ENCODE results near the gene USP35. TPM values are rescaled to one million over a fixed set of nuclear protein-coding genes. Genes with fewer than 3 reads are reported as not detected.

The USP35 gene
- total RNA-seq, 1 donor from 2014 or later = 6.6 TPM

DNA sequence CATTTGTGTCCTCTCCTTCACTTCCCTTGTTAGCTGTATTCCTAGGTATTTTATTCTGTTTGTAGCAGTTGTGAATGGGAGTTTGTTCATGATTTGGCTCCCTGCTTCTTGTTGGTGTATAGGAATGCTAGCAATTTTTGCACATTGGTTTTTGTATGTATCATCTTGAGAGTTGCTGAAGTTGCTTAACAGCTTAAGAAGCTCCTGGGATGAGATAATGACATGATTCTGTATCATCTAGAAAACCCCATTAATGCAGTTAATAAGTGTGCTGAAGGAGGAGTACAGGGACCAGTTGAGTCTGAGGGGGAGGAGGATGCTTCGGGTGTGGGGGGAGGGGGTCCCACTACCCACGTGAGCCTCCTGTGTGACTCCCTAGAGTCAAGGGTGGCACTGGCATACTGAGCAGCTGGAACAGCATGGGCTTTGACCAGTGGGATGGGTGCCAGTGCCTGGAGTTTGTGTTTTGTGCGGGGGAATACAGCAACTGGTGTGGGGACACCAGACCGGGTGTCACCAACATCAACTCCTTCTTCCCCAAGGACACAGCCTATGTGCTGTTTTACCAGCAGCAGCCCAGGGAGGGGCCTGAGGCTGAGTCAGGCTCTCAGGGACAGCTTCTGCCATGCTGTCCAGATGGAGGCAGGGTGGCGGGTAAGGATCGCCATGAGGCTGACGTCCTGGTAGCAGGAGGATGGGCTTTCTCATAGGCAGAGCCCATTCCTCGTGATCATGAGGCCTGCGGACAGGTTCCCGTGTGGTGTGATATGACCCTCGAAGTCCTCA is 24.1 kb downstream of the USP35 start:
- TF ChIP-seq, protein P1, sequence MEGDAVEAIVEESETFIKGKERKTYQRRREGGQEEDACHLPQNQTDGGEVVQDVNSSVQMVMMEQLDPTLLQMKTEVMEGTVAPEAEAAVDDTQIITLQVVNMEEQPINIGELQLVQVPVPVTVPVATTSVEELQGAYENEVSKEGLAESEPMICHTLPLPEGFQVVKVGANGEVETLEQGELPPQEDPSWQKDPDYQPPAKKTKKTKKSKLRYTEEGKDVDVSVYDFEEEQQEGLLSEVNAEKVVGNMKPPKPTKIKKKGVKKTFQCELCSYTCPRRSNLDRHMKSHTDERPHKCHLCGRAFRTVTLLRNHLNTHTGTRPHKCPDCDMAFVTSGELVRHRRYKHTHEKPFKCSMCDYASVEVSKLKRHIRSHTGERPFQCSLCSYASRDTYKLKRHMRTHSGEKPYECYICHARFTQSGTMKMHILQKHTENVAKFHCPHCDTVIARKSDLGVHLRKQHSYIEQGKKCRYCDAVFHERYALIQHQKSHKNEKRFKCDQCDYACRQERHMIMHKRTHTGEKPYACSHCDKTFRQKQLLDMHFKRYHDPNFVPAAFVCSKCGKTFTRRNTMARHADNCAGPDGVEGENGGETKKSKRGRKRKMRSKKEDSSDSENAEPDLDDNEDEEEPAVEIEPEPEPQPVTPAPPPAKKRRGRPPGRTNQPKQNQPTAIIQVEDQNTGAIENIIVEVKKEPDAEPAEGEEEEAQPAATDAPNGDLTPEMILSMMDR (IDR thresholded peaks at IDR 0.05; ENCODE audit: insufficient read depth, low read length, poor library complexity, severe bottlenecking) = no peak

DNA sequence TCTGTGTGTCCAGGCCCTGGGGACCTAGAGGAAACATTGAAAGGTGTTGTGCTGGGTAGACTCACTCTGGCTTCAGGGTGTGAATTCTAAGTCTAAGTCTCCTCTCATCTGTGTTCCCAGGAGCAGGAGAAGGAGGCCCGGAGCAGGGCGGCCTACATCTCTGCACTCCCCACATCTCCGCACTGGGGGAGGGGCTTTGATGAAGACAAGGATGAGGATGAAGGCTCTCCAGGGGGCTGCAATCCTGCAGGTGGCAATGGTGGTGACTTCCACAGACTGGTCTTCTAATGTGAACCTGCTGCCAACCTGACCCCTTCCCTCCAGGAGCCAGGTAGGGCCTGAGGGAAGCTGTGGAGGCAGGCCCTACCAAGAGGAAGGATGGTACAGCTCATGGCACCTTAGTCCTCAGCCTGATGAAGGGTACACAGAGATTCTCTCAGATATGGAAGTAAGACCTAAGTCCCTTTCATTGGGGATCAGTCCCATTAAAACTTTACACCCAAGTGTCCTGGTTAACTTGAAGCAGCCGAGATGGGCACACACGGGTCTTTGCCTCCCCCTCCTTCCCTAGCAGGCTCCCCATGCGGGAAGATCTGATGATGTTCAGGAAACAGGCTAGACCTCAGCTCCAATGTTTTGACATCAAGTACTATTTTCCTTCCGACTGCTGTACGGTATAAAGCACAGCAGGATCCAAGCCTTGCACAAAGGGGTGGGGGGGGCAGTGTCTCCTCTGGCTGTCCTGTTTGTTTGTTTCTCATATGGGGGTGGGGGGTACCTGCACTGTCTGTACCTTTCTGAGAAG is 25.0 kb downstream of the USP35 start:
- DNase-seq (ENCODE audit: low read depth) = no peak
- H3K27me3 ChIP-seq (ENCODE audit: control insufficient read depth, insufficient read depth, low read length) = no peaks in the 10 kb centered on the region
- TF ChIP-seq, protein P1 (IDR thresholded peaks at IDR 0.05; ENCODE audit: insufficient read depth, low read length, poor library complexity, severe bottlenecking) = no peak
- H3K4me3 ChIP-seq (ENCODE audit: low read depth, low read length) = no peak overlapping the region
- H3K36me3 ChIP-seq (ENCODE audit: control insufficient read depth, insufficient read depth, low read length) = no peaks in the 10 kb centered on the region

More for the DNA sequence above, 24.1 kb downstream of the USP35 start:
- Histone ChIP-seq H3K4me3 (ENCODE audit: low read depth, low read length) (no peak overlapping the region), H3K27me3 (ENCODE audit: control insufficient read depth, insufficient read depth, low read length) (no peaks in the 10 kb centered on the region), H3K36me3 (ENCODE audit: control insufficient read depth, insufficient read depth, low read length) (no peaks in the 10 kb centered on the region)
- DNase-seq (ENCODE audit: low read depth) = no peak

DNA sequence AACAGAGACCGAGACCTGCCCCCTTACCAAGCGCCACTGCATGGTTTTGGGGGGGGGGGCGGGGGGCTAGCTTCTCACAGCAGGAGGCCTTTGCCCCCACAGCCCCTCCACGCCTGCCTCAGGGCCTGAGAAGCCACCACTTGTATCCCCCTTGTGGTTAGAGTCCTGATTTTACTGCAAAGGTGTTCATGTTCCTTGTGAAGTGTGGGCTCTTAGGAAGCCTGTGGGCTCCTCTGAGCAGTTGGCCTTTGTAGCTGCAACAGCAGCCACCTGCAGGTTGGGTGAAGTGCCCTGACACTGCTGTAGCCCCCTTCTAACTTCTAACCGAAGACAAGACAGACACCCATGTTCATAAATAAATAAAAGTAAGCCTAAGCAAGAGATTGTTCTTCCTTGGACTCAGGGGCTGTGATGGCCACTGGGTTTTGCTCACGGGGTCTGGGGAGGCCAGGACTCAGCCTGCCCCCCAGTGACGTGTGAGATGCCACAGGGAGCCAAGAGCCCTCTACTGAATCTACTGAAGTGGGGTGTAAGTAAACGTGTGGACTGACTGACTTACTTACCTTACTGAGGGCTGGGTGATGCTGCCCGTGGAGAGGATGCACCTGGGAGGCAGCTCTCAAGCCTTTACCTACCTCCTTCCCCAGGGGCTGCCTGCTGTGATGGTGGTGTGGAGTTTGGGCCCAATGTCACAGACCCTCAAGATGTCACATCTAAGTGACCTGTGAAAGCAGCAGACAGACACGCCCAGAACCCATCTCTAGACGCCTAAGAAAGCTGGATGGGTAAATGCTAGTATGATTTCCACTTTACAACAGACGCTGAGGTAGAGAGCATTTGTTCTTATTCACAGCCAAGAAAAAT is 25.8 kb downstream of the USP35 start:
- DNase-seq (ENCODE audit: low read depth) = no peak
- TF ChIP-seq, protein P1 (IDR thresholded peaks at IDR 0.05; ENCODE audit: insufficient read depth, low read length, poor library complexity, severe bottlenecking) = no peak
- Histone ChIP-seq H3K36me3 (ENCODE audit: control insufficient read depth, insufficient read depth, low read length) (no peaks in the 10 kb centered on the region), H3K27me3 (ENCODE audit: control insufficient read depth, insufficient read depth, low read length) (no peaks in the 10 kb centered on the region), H3K4me3 (ENCODE audit: low read depth, low read length) (no peak overlapping the region)

DNA sequence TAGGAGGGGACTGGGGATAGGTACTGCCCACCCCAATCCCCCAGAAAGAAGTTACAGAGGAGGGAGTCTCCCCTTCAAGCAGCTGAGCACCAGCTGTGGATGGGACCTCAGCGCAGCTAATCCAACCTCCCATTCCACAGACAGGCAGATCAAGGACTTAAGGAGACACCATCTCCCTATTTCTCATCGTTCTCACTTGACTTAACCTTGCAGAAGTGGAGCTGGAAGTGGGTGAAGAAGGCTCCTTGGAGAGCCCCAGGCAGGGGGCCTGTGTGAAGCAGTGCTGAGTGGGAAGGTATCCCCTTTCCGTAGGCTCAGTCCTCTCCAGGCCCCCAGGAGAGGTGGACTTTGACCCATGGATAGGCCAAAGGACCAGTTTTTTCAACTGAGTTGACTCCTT is 27.3 kb downstream of the USP35 start:
- H3K27me3 ChIP-seq (ENCODE audit: control insufficient read depth, insufficient read depth, low read length) = no peaks in the 10 kb centered on the region
- H3K36me3 ChIP-seq (ENCODE audit: control insufficient read depth, insufficient read depth, low read length) = peaks cover 2% of the 10 kb centered on the region
- no peak for DNase-seq (ENCODE audit: low read depth)
- H3K4me3 ChIP-seq (ENCODE audit: low read depth, low read length) = no peak overlapping the region
- TF ChIP-seq, protein P1 (IDR thresholded peaks at IDR 0.05; ENCODE audit: insufficient read depth, low read length, poor library complexity, severe bottlenecking) = no peak

DNA sequence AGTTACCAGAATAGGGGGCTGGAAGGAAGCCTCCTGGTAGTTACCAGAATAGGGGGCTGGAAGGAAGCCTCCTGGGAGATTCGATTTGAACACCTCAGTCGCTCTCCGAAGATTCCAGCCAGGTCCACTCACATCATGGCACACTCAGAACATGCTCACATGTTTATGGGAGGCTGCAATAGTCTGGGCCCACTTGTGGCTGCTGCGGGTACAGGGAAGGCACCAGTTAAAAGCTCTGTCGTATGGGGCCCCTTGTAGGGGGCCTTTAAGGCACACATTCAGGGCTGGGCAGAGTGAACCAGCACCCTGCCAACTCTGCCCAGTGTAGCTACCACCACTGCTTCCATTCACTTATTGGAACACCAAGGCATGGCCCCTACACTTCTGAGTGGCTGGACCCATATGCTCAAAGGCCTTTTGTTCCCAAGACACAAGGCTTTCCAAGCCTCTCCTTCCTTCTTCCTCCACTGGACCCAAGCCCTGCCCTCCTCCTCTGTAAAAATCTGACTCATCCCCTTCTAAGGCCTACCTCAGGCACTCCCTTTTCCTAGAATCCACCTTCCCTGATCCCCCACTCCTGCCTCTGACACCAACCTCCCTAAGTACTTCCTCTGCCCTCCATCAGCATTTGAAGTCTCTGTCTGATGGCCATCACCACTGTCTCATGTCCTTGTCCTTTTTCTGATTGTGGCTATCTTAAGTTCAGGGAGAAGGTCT is 28.0 kb downstream of the USP35 start:
- TF ChIP-seq, protein P1 (IDR thresholded peaks at IDR 0.05; ENCODE audit: insufficient read depth, low read length, poor library complexity, severe bottlenecking) = no peak
- no peak for DNase-seq (ENCODE audit: low read depth)
- Histone ChIP-seq H3K27me3 (ENCODE audit: control insufficient read depth, insufficient read depth, low read length) (no peaks in the 10 kb centered on the region), H3K4me3 (ENCODE audit: low read depth, low read length) (no peak overlapping the region), H3K36me3 (ENCODE audit: control insufficient read depth, insufficient read depth, low read length) (peaks cover 2% of the 10 kb centered on the region)

All from kidney epithelial cell (primary cell).